ENCODE results near the gene TMEM179B. TPM values are rescaled to one million over a fixed set of nuclear protein-coding genes. Genes with fewer than 3 reads are reported as not detected.
A peak's percentile ranks its signal among the peaks of the same experiment; 100 is the strongest.

Gene TMEM179B
- total RNA-seq, 4 donors from 2014 or later, result 62.9 to 82.6 (median 81.0) TPM

GRCh38 chr11:62771144-62772021 is 15.8 kb upstream of the TMEM179B start, which contains the start of gene TAF6L:
TSS of gene TAF6L (plus strand) at chr11:62771396. CDS start at chr11:62775784, 4,388 bp downstream.
- TF ChIP-seq POLR2A (IDR thresholded peaks at IDR 0.05) (no peak), CTCF (IDR thresholded peaks at IDR 0.05) (no peak)
- DNase-seq (ENCODE audit: low spot score in 2 of 2), result peak; percentile 98 to 99
- peak within 1 kb of the TSS; percentile 37 for H3K4me3 ChIP-seq (ENCODE audit: low read depth, poor library complexity, severe bottlenecking)
- 2% methylated on average over 49 to 54 of the region's 60 CpGs for whole genome bisulfite sequencing, 2 donors
- intact Hi-C loops (cut with DNase I; ENCODE audit: low total_unique reads), result no loop called here

GRCh38 chr11:62774407-62774806 is 12.8 kb upstream of the TMEM179B start:
- H3K4me3 ChIP-seq (ENCODE audit: low read depth, poor library complexity, severe bottlenecking), result no peak overlapping the region
- TF ChIP-seq POLR2A (IDR thresholded peaks at IDR 0.05) (no peak), CTCF (IDR thresholded peaks at IDR 0.05) (no peak)
- DNase-seq (ENCODE audit: low spot score in 2 of 2), result no peak
- 68 to 70% methylated on average over 5 to 6 of the region's 6 CpGs for WGBS, 2 donors
- intact Hi-C loops (cut with DNase I; ENCODE audit: low total_unique reads), result no loop called here

- no peak overlapping the region for H3K4me3 ChIP-seq (ENCODE audit: low read depth, poor library complexity, severe bottlenecking)
- intact Hi-C loops (cut with DNase I; ENCODE audit: low total_unique reads), result no loop called here
- 87 to 92% methylated on average over 17 of the region's 17 CpGs for WGBS, 2 donors
- no peak for DNase-seq (ENCODE audit: low spot score in 2 of 2)
- TF ChIP-seq CTCF (IDR thresholded peaks at IDR 0.05) (no peak), POLR2A (IDR thresholded peaks at IDR 0.05) (no peak)
These were observed 11.6 kb upstream of the TMEM179B start for GRCh38 chr11:62775646-62776045.

- no peak for DNase-seq (ENCODE audit: low spot score in 2 of 2)
- no peak overlapping the region for H3K4me3 ChIP-seq (ENCODE audit: low read depth, poor library complexity, severe bottlenecking)
- intact Hi-C loops (cut with DNase I; ENCODE audit: low total_unique reads), result no loop called here
- 72 to 88% methylated on average over 2 of the region's 2 CpGs for WGBS, 2 donors
- TF ChIP-seq CTCF (IDR thresholded peaks at IDR 0.05) (no peak), POLR2A (IDR thresholded peaks at IDR 0.05) (no peak)
These were observed 9.8 kb upstream of the TMEM179B start for GRCh38 chr11:62777389-62777788.

GRCh38 chr11:62778441-62778840 is 8.8 kb upstream of the TMEM179B start:
- TF ChIP-seq CTCF (IDR thresholded peaks at IDR 0.05), result no peak
- no peak for DNase-seq (ENCODE audit: low spot score in 2 of 2)
- WGBS, 2 donors, result 75 to 76% methylated on average over 3 of the region's 3 CpGs
- H3K4me3 ChIP-seq (ENCODE audit: low read depth, poor library complexity, severe bottlenecking), result no peak overlapping the region
- intact Hi-C loops (cut with DNase I; ENCODE audit: low total_unique reads), result no loop called here

Data from lower leg skin (tissue), 4 donors.